HCT116 (cell line): Measurements from ENCODE around the gene RANBP10. TPM values are rescaled to one million over a fixed set of nuclear protein-coding genes. Genes with fewer than 3 reads are reported as not detected.

Experiments used
- ATAC-seq: fragments of 200-7000 bp; cut with Tn5 transposase; 2 replicates; pipeline ENCODE4 v1.9.1; 2020; ENCODE audit warnings: mild to moderate bottlenecking, moderate library complexity
- BruUV-seq: library from RNA; stranded (reverse); fragments of 400-500 nt; replicated peaks from 2 replicates; lab custom pipeline; 2021; lab: Mats Ljungman, UMichigan
- CTCF ChIA-PET: fragments of 300-600 bp; sonication (Branson Sonifier 250); formaldehyde crosslinking; loops from one replicate; lab custom pipeline; 2021; ENCODE audit warnings: antibody characterized with exemption; lab: Charles Lee
- POLR2A ChIA-PET: fragments of 300-600, 350-600 bp; sonication (Branson Sonifier 250); formaldehyde crosslinking; loops from one replicate; lab custom pipeline; 2021; ENCODE audit warnings: antibody characterized with exemption; lab: Charles Lee
- RAD21 ChIA-PET, 2 experiments: fragments of 300-600 bp; sonication (Branson Sonifier 250); formaldehyde crosslinking; loops; one replicate each; lab custom pipeline; 2023; ENCODE audit warnings: low total read pairs in 2 of 2; ENCODE audit not compliant: uncharacterized antibody in 2 of 2, unreplicated experiment in 2 of 2, low non-redundant PET in 1 of 2; lab: Charles Lee
- DNase-seq: peaks from one replicate; pipeline ENCODE4 v3.0.0-alpha.2; 2010; ENCODE audit warnings: low read depth, low spot score
- H2AFZ ChIP-seq: fragments of 200-600 bp; shearing (Covaris generic), sonication (generic); 2 replicates; pipeline ENCODE4 v1.6.1; 2017; ENCODE audit warnings: low read depth, mixed run types, mixed read lengths, antibody characterized with exemption, low read length; ENCODE audit not compliant: poor library complexity, severe bottlenecking
- H3K27ac ChIP-seq: 2 replicates; pipeline ENCODE4 v1.5.1; 2012; ENCODE audit warnings: low read depth, low read length
- H3K27me3 ChIP-seq: fragments of 200-600 bp; sonication (generic); 2 replicates; pipeline ENCODE4 v1.6.1; 2016; ENCODE audit warnings: mixed run types, low read length, mixed read lengths; ENCODE audit not compliant: insufficient read depth
- H3K36me3 ChIP-seq, 2 experiments: fragments of 200-500 bp in 1 of 2; fragments of 200-600 bp in 1 of 2; sonication (Bioruptor generic) in 1 of 2; sonication (generic) in 1 of 2; 2 replicates each; pipeline versions ENCODE4 v1.5.1 to v1.6.1; 2014 to 2016; ENCODE audit warnings: low read length in 2 of 2, inconsistent platforms in 1 of 2, mixed read lengths in 1 of 2, mixed run types in 1 of 2; ENCODE audit not compliant: insufficient read depth in 2 of 2, control insufficient read depth in 1 of 2
- H3K4me1 ChIP-seq, 2 experiments: fragments of 200-600 bp in 1 of 2; sonication (generic) in 1 of 2; 2 replicates each; pipeline versions ENCODE4 v1.5.1 to v1.6.1; 2012 to 2017; ENCODE audit warnings: low read length in 2 of 2, inconsistent platforms in 1 of 2, mild to moderate bottlenecking in 1 of 2, mixed read lengths in 1 of 2, mixed run types in 1 of 2, moderate library complexity in 1 of 2; ENCODE audit not compliant: insufficient read depth in 2 of 2, control insufficient read depth in 1 of 2
- H3K4me2 ChIP-seq: fragments of 200-600 bp; sonication (generic); 2 replicates; pipeline ENCODE4 v1.6.1; 2017; ENCODE audit warnings: mixed run types, low read length, mixed read lengths
- H3K4me3 ChIP-seq, 2 experiments: fragments of 200-600 bp in 1 of 2; sonication (generic) in 1 of 2; replicated peaks in 1 of 2; 2 replicates each; pipeline ENCODE4 v1.5.1; 2011 to 2016; ENCODE audit warnings: low read length in 2 of 2, control low read depth in 1 of 2, low read depth in 1 of 2, mild to moderate bottlenecking in 1 of 2, mixed read lengths in 1 of 2, mixed run types in 1 of 2
- H3K79me2 ChIP-seq: fragments of 200-600 bp; sonication (generic); 2 replicates; pipeline ENCODE4 v1.6.1; 2017; ENCODE audit warnings: mild to moderate bottlenecking, mixed run types, low read length, moderate library complexity, mixed read lengths; ENCODE audit not compliant: insufficient read depth
- H3K9ac ChIP-seq: fragments of 200-600 bp; sonication (generic); 2 replicates; pipeline ENCODE4 v1.6.1; 2016; ENCODE audit warnings: low read length, mixed read lengths
- H3K9me2 ChIP-seq: fragments of 200-600 bp; sonication (generic), shearing (Covaris generic); 2 replicates; pipeline ENCODE4 v1.6.1; 2017; ENCODE audit warnings: mixed run types, mild to moderate bottlenecking, moderate library complexity; ENCODE audit not compliant: insufficient read depth
- H3K9me3 ChIP-seq, 2 experiments: fragments of 200-500 bp in 1 of 2; fragments of 200-600 bp in 1 of 2; sonication (Bioruptor generic) in 1 of 2; sonication (generic) in 1 of 2; 2 replicates each; pipeline ENCODE4 v1.6.1; 2014 to 2017; ENCODE audit warnings: low read length in 2 of 2, mixed read lengths in 2 of 2, inconsistent platforms in 1 of 2, low read depth in 1 of 2, mild to moderate bottlenecking in 1 of 2, mixed run types in 1 of 2, moderate library complexity in 1 of 2; ENCODE audit not compliant: control insufficient read depth in 1 of 2, insufficient read depth in 1 of 2
- H4K20me1 ChIP-seq: fragments of 200-600 bp; sonication (generic), shearing (Covaris generic); 2 replicates; pipeline ENCODE4 v1.6.1; 2017; ENCODE audit warnings: mixed run types, mild to moderate bottlenecking, moderate library complexity; ENCODE audit not compliant: insufficient read depth
- ATF3 ChIP-seq: IDR thresholded peaks from 2 replicates; pipeline ENCODE4 v1.6.1; 2012
- CEBPB ChIP-seq: IDR thresholded peaks from 2 replicates; pipeline ENCODE4 v1.6.1; 2012; ENCODE audit warnings: low read depth
- CTCF ChIP-seq, 3 experiments: fragments of 200-600 bp in 1 of 3; sonication (generic) in 1 of 3; IDR thresholded peaks in 2 of 3; conservative IDR thresholded peaks in 1 of 3; 2 replicates each; pipeline ENCODE4 v1.5.1; 2012 to 2017; ENCODE audit warnings: low read depth in 2 of 3, low read length in 2 of 3, antibody characterized with exemption in 1 of 3, borderline replicate concordance in 1 of 3, control low read depth in 1 of 3, mild to moderate bottlenecking in 1 of 3, mixed read lengths in 1 of 3, mixed run types in 1 of 3, moderate library complexity in 1 of 3; ENCODE audit not compliant: insufficient read depth in 1 of 3
- ELF1 ChIP-seq: IDR thresholded peaks from 2 replicates; pipeline ENCODE4 v1.6.1; 2012; ENCODE audit warnings: low read depth, borderline replicate concordance
- EZH2 ChIP-seq: fragments of 200-600 bp; sonication (generic); IDR thresholded peaks from 2 replicates; pipeline ENCODE4 v1.6.1; 2017; ENCODE audit warnings: antibody characterized with exemption, mixed run types
- EZH2phosphoT487 ChIP-seq: fragments of 200-600 bp; IDR thresholded peaks from 2 replicates; pipeline ENCODE4 v1.6.1; 2018; ENCODE audit warnings: antibody characterized with exemption, borderline replicate concordance
- FOSL1 ChIP-seq: IDR thresholded peaks from 2 replicates; pipeline ENCODE4 v1.6.1; 2012; ENCODE audit warnings: low read depth
- JUND ChIP-seq: IDR thresholded peaks from 2 replicates; pipeline ENCODE4 v1.6.1; 2012
- MAX ChIP-seq: IDR thresholded peaks from 2 replicates; pipeline ENCODE4 v1.6.1; 2012
- POLR2A ChIP-seq: IDR thresholded peaks from 2 replicates; pipeline ENCODE4 v1.7.0; 2011; ENCODE audit warnings: borderline replicate concordance; ENCODE audit not compliant: insufficient read depth, insufficient read length; ENCODE audit errors: extremely low read depth
- POLR2AphosphoS5 ChIP-seq: IDR thresholded peaks from 2 replicates; pipeline ENCODE4 v1.6.1; 2011; ENCODE audit warnings: mild to moderate bottlenecking, low read depth, low read length, moderate library complexity
- SIN3A ChIP-seq: IDR thresholded peaks from 2 replicates; pipeline ENCODE4 v1.6.1; 2012; ENCODE audit warnings: low read depth
- SRF ChIP-seq: IDR thresholded peaks from 2 replicates; pipeline ENCODE4 v1.6.1; 2012; ENCODE audit warnings: low read depth
- TCF7L2 ChIP-seq: IDR thresholded peaks from 2 replicates; pipeline ENCODE4 v1.7.0; 2011; ENCODE audit warnings: borderline replicate concordance, inconsistent platforms; ENCODE audit not compliant: insufficient read depth, insufficient read length; ENCODE audit errors: extremely low read depth
- YY1 ChIP-seq: IDR thresholded peaks from 2 replicates; pipeline ENCODE4 v1.6.1; 2011; ENCODE audit warnings: low read length, low read depth, moderate library complexity, mild to moderate bottlenecking; ENCODE audit not compliant: insufficient replicate concordance; ENCODE audit errors: extremely low read depth
- ZNF274 ChIP-seq: fragments of 200-500 bp; sonication (Bioruptor generic); IDR thresholded peaks from 2 replicates; pipeline ENCODE4 v1.6.1; 2014; ENCODE audit warnings: mild to moderate bottlenecking, low read depth, low read length, inconsistent platforms
- intact Hi-C: fragments of 100-400 bp; cut with micrococcal nuclease; formaldehyde crosslinking; loops from 2 replicates; pipeline ENCODE4 v1.10.0; 2022
- total RNA-seq: library from RNA; stranded (reverse); gene quantifications from one replicate; pipeline ENCODE4 v1.2.1, GENCODE V29; 2021; ENCODE audit not compliant: unreplicated experiment

The RANBP10 gene
- total RNA-seq, 1 experiment from 2014 or later = 16.9 TPM

- TF ChIP-seq TCF7L2 (no peak), ATF3 (no peak), ELF1 (no peak), EZH2 (no peak), SRF (no peak), YY1 (no peak), POLR2AphosphoS5 (no peak), MAX (no peak), CTCF (IDR thresholded peaks at IDR 0.05 in 2 of 3, conservative IDR thresholded peaks at IDR 0.05 in 1 of 3; ENCODE audit: borderline replicate concordance in 1 of 3, insufficient read depth in 1 of 3, low read depth in 2 of 3, low read length in 2 of 3) (no peak), CEBPB (no peak), SIN3A (no peak), FOSL1 (no peak), POLR2A (no peak), JUND (no peak), ZNF274 (no peak), EZH2phosphoT487 (no peak)
- Histone ChIP-seq H3K27me3 (no peaks in the 10 kb centered on the region), H3K4me3 (no peak overlapping the region), H3K36me3 (no peaks in the 10 kb centered on the region), H3K27ac (no peak overlapping the region), H3K9me3 (no peaks in the 10 kb centered on the region), H3K9ac (no peak overlapping the region), H4K20me1 (no peaks in the 10 kb centered on the region), H2AFZ (no peak overlapping the region), H3K4me1 (peaks cover 0 to 7% of the 10 kb centered on the region in 2 experiments; a peak in 1 of 4 replicates), H3K79me2 (peaks cover 22% of the 10 kb centered on the region), H3K9me2 (no peaks in the 10 kb centered on the region), H3K4me2 (no peak overlapping the region)
- intact Hi-C loops = no loop called here
- DNase-seq (no peak), ATAC-seq (no peak)
- CTCF ChIA-PET = no interaction called here
- no TSS peak for BruUV-seq
- POLR2A ChIA-PET = no interaction called here
- RAD21 ChIA-PET = no interaction called here
Measured at GRCh38 chr16:67782567-67783352, 23.6 kb downstream of the RANBP10 start.
